Activated naive CD8-positive, alpha-beta T cell treated with anti-CD3 and anti-CD28 coated beads for 36 hours (primary cell): Measurements from ENCODE around the gene EXOSC3. TPM values are rescaled to one million over a fixed set of nuclear protein-coding genes. Genes with fewer than 3 reads are reported as not detected.
"Not testable (repeated sequence)": the region's sequence is repeated elsewhere in the genome, so short reads cannot be mapped to it uniquely, and the experiment has no call there.

Source experiments
- DNase-seq: peaks from one replicate; pipeline ENCODE4 v3.0.0; 2021
- H3K27ac Mint-ChIP-seq: one replicate; pipeline ENCODE4 v1.8.0; 2022; ENCODE audit warnings: mild to moderate bottlenecking, moderate library complexity, mixed read lengths
- H3K27me3 Mint-ChIP-seq: one replicate; pipeline ENCODE4 v1.8.0; 2022; ENCODE audit warnings: mild to moderate bottlenecking, mixed read lengths
- H3K36me3 Mint-ChIP-seq: one replicate; pipeline ENCODE4 v1.8.0; 2021; ENCODE audit warnings: mild to moderate bottlenecking, mixed read lengths
- H3K4me1 Mint-ChIP-seq: one replicate; pipeline ENCODE4 v1.8.0; 2021; ENCODE audit warnings: mixed read lengths
- H3K4me3 Mint-ChIP-seq: one replicate; pipeline ENCODE4 v1.8.0; 2022; ENCODE audit warnings: mild to moderate bottlenecking, moderate library complexity, mixed read lengths
- H3K9me3 Mint-ChIP-seq: one replicate; pipeline ENCODE4 v1.8.0; 2022; ENCODE audit warnings: mixed read lengths
- total RNA-seq, 2 experiments: library from RNA; stranded (reverse); gene quantifications; one replicate each; pipeline ENCODE4 v1.2.3, GENCODE V29; 2021

EXOSC3 gene
- total RNA-seq, 2 experiments from 2014 or later: 139 to 147 TPM

DNA sequence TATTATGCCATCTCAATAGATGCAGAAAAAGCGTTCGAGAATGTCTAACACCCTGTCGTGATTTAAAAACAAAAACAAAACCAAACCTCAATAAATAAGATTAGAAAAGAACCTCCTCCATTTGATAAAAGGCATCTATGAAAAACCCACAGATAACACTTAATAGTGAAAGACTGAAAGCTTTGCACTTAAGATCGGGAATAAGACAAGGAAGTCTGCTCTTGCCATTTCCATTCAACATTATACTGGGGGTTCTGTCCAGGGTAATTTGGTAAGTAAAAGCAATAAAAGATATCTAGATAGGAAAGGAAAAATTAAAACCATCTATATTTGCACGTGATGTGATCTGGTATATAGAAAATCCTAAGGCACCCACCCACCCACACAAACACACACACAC, 7.3 kb upstream of the EXOSC3 start:
- peaks cover 9% of the 10 kb centered on the region for H3K27me3 Mint-ChIP-seq

DNA sequence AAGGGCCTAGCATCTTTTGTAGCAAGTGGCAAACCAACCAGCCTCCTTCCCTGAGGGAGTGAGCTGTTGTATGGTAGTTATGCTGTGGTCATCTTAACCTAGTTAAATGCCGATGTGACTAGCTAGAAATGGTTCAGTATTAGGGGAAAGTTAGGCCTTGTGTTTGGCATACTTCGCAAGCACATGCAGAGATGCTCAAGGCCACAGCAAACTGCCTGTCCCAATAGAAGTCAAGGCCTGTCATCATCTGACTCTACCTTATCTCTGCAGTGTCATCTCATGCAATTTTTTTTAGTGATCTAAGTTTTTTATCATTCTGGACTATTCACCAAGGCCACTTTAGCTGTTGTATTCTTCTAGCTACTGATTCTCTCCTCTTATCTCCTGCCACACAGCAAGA, 5.2 kb upstream of the EXOSC3 start:
- Mint-ChIP-seq H3K27me3 (peaks cover 9% of the 10 kb centered on the region), H3K4me1 (peaks cover 4% of the 10 kb centered on the region), H3K4me3 (no peak overlapping the region), H3K27ac (no peak overlapping the region), H3K9me3 (peaks cover 6% of the 10 kb centered on the region), H3K36me3 (peaks cover 6% of the 10 kb centered on the region)
- no peak for DNase-seq

More for the DNA sequence above, 7.3 kb upstream of the EXOSC3 start:
- peaks cover 6% of the 10 kb centered on the region for H3K36me3 Mint-ChIP-seq
- no peak overlapping the region for H3K27ac Mint-ChIP-seq
- H3K9me3 Mint-ChIP-seq: peaks cover 6% of the 10 kb centered on the region
- H3K4me1 Mint-ChIP-seq: no peaks in the 10 kb centered on the region
- no peak overlapping the region for H3K4me3 Mint-ChIP-seq
- no peak for DNase-seq

DNA sequence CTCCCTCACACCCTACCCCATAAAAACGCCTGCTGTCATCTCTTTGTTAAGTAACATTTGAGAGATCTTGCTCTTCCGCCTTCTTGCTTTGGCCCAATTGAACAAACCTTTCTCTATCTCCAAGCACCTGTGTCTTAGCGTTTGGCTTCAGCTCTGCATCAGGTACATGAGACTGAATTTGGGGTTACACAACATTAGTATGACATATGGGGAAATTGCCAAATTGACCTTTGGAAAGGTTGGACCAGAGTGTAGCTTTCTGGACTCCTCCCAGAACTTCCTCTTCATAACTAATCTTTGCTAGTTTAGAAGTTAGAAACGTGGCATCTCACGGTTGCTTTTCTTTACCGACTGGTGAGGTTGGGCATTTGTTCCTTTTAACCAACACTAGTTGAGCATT, 3.5 kb upstream of the EXOSC3 start:
- H3K36me3 Mint-ChIP-seq: peaks cover 19% of the 10 kb centered on the region
- peaks cover 7% of the 10 kb centered on the region for H3K4me1 Mint-ChIP-seq
- H3K4me3 Mint-ChIP-seq: no peak overlapping the region
- no peak overlapping the region for H3K27ac Mint-ChIP-seq
- peaks cover 9% of the 10 kb centered on the region for H3K27me3 Mint-ChIP-seq
- H3K9me3 Mint-ChIP-seq: peaks cover 6% of the 10 kb centered on the region
- DNase-seq: no peak

DNA sequence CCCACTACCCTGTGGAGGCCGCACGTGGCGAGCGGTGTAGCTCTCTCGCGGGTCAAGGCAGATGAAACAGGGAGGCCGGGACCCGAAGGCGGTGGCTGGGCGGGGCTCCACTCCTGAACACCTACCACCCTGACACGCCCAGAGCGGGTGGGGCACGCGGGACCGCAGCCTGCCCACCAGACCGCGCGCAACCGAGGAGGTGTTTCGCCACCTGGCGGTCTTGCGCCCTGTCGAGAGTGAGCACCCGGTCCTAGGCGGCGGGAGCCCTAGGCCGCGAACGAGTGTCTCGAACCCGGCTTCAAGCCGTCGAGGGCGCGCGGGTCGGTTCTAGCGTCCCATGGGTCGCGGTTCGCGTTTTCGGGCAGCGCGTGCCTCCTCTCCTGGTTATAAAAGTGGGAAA, 2.2 kb upstream of the EXOSC3 start:
- Mint-ChIP-seq H3K36me3 (peaks cover 30% of the 10 kb centered on the region), H3K9me3 (peaks cover 6% of the 10 kb centered on the region), H3K4me1 (peaks cover 18% of the 10 kb centered on the region), H3K27me3 (peaks cover 9% of the 10 kb centered on the region), H3K4me3 (no peak overlapping the region), H3K27ac (no peak overlapping the region)
- peak; percentile 37 for DNase-seq

DNA sequence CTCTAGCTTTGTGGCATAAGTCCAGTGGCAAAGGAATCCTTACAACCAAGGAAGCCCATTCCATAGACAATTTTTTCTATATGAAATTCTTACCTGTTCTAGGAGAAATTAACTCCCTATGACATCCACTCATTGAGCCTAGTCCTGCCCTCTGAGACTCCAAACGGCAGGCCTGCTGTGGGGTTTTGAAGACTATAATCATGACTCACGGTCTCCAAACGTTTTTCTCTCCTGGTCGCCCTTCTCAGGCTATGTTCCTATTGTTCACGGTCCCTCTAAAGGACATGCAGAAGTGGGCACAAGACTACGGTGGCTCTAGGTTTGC, 611 bp downstream of the EXOSC3 start:
- no peak for DNase-seq
- Mint-ChIP-seq H3K4me1 (peaks cover 28% of the 10 kb centered on the region), H3K27ac (peak overlapping the region; percentile 97), H3K9me3 (no peaks in the 10 kb centered on the region), H3K36me3 (peaks cover 41% of the 10 kb centered on the region), H3K4me3 (peak overlapping the region; percentile 98), H3K27me3 (peaks cover 9% of the 10 kb centered on the region)

DNA sequence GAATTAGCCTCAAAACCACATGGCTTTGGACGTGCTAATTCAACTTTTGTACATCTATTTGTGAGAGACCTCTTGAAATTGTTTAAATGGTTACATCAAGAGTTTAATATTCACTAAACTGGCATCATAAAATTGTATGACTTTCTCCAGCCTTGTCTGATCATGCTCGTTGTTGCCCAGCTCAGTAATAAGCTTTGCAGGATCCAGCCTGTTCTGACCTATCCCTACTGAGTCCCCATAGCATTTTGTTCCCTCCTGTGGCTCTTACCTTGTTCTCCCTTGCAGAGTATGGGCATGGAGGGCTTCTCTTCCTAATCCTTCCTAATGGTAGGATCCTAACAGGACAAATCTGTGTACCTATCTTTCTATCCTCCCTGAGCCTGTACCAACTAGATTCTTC, 6.3 kb downstream of the EXOSC3 start:
- Mint-ChIP-seq H3K4me3 (no peak overlapping the region), H3K27ac (no peak overlapping the region), H3K36me3 (peaks cover 51% of the 10 kb centered on the region), H3K9me3 (no peaks in the 10 kb centered on the region), H3K27me3 (no peaks in the 10 kb centered on the region), H3K4me1 (peaks cover 29% of the 10 kb centered on the region)
- no peak for DNase-seq

DNA sequence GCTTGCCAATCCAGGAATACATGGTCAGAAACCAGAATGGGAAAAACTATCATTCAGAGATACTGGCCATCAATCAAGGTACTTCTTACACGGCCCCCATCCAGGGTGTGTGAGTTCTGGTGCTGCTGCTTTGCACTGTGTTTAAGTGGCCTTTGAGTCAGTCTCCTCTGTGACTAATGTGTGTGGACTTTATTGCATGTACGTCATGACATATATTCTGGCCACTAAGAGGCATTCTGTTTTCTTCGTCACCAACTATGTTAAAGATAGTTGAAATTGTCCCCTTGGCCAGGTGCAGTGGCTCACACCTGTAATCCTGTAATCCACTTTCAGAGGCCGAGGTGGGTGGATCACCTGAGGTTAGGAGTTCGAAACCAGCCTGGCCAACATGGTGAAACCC, 8.5 kb downstream of the EXOSC3 start:
- Mint-ChIP-seq H3K27ac (no peak overlapping the region), H3K27me3 (no peaks in the 10 kb centered on the region), H3K4me1 (peaks cover 12% of the 10 kb centered on the region), H3K4me3 (no peak overlapping the region), H3K9me3 (no peaks in the 10 kb centered on the region), H3K36me3 (peaks cover 32% of the 10 kb centered on the region)
- no peak for DNase-seq

DNA sequence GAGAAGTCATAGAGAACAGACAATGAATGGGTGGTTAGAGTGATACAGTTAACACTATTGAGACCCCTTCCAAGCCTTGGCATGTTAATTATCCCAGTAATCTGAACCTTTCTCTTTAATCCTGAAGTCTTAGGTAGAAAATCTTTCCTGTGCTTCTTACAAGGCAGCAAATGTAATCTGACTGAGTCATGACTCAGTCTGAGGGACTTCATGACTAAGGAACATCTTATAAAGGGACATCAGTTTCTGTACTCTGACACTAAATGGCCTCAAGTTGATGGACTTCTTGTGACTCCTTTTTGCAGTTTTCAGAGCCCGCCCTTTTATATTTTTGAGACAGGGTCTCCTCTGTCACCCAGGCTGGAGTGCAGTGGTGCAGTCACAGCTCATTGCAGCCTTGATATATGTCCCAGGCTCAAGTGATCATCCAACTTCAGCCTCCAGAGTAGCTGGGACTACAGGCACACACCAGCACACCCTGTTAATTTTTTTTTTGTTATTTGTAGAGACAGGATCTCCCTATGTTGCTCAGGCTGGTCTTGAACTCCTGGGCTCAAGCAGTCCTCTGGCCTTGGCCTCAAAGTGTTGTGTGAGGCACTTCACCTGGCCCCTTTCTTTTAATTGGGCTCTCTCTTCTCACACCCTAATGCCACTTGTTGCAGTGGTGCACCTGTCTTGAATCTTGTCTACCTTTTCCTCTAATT, 9.5 kb downstream of the EXOSC3 start:
- no peak for DNase-seq
- Mint-ChIP-seq H3K9me3 (no peaks in the 10 kb centered on the region), H3K27me3 (no peaks in the 10 kb centered on the region), H3K4me1 (peaks cover 7% of the 10 kb centered on the region), H3K36me3 (peaks cover 25% of the 10 kb centered on the region), H3K4me3 (no peak overlapping the region), H3K27ac (peak overlapping the region; percentile 22)

DNA sequence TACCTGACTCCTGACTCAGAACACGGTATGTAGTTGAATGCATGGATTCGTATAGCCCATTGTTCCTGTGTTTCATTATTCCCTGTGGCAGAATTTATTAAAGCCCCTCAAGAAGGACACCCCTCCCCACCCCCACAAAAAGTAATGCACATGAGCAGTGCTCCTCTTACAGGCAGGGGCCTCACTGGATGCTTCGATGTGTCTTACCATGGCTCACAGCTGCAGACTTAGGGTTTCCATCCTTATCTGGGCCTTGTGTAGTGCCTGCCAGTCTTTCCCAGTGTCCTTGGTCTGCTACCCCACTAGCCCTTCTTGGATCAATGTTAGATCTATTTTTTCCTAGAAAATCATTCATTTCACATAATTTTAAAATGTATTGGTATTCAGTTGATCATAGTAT, 14.9 kb downstream of the EXOSC3 start:
- Mint-ChIP-seq H3K36me3 (peaks cover 19% of the 10 kb centered on the region), H3K4me3 (no peak overlapping the region), H3K9me3 (peaks cover 3% of the 10 kb centered on the region), H3K27ac (no peak overlapping the region), H3K27me3 (no peaks in the 10 kb centered on the region), H3K4me1 (peaks cover 1% of the 10 kb centered on the region)
- no peak for DNase-seq

DNA sequence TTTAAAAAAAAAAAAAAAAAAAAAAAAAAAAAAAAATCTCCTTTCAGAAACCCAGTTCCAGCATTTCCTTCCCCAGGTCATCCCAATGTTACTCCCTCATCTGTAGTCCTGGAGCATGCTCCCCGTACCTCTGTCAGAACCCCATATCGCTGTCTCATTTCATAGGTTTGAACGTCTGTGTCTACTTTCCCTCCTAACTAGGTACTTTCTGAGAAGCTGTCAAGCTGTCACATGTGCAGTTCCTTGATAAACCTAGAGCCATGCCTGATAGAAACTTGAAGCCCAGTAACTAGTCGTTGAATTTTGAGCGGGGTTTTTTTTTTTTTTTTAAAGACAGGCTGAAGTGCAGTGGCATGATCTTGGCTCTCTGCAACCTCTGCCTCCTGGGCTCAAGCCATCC, 15.6 kb downstream of the EXOSC3 start:
- Mint-ChIP-seq H3K9me3 (peaks cover 3% of the 10 kb centered on the region), H3K27ac (peak overlapping the region; percentile 58), H3K4me3 (no peak overlapping the region), H3K27me3 (no peaks in the 10 kb centered on the region), H3K4me1 (no peaks in the 10 kb centered on the region), H3K36me3 (peaks cover 22% of the 10 kb centered on the region)
- DNase-seq: no peak

DNA sequence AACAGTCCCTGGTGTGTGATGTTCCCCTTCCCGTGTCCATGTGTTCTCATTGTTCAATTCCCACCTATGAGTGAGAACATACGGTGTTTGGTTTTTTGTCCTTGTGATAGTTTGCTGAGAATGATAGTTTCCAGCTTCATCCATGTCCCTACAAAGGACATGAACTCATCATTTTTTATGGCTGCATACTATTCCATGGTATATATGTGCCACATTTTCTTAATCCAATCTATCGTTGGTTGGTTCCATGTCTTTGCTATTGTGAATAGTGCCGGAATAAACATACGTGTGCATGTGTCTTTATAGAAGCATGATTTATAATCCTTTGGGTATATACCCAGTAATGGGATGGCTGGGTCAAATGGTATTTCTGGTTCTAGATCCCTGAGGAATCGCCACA, 19.6 kb downstream of the EXOSC3 start:
- not testable (repeated sequence) for H3K4me3 Mint-ChIP-seq, H3K27me3 Mint-ChIP-seq, DNase-seq, H3K27ac Mint-ChIP-seq, H3K4me1 Mint-ChIP-seq, H3K9me3 Mint-ChIP-seq
- peaks cover 31% of the 10 kb centered on the region for H3K36me3 Mint-ChIP-seq

DNA sequence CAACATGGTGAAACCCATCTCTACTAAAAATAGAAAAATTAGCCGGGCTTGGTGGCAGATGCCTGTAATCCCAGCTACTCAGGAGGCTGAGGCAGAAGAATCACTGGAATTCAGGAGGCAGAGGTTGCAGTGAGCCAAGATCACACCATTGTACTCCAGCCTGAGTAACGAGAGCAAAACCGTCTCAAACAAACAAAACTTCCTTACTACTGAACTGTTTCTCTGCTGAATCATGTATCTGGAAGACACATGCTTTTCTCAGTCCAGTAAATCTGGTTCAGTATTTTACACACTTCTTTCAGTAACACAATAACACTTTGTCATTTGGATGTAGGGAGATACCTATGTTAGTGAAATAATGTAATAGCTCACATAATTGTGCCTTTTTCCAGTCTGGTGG, 23.4 kb downstream of the EXOSC3 start:
- peaks cover 32% of the 10 kb centered on the region for H3K36me3 Mint-ChIP-seq
- H3K27ac Mint-ChIP-seq: no peak overlapping the region
- no peak overlapping the region for H3K4me3 Mint-ChIP-seq
- no peak for DNase-seq
- H3K4me1 Mint-ChIP-seq: peaks cover 4% of the 10 kb centered on the region
- peaks cover 3% of the 10 kb centered on the region for H3K9me3 Mint-ChIP-seq
- H3K27me3 Mint-ChIP-seq: no peaks in the 10 kb centered on the region

DNA sequence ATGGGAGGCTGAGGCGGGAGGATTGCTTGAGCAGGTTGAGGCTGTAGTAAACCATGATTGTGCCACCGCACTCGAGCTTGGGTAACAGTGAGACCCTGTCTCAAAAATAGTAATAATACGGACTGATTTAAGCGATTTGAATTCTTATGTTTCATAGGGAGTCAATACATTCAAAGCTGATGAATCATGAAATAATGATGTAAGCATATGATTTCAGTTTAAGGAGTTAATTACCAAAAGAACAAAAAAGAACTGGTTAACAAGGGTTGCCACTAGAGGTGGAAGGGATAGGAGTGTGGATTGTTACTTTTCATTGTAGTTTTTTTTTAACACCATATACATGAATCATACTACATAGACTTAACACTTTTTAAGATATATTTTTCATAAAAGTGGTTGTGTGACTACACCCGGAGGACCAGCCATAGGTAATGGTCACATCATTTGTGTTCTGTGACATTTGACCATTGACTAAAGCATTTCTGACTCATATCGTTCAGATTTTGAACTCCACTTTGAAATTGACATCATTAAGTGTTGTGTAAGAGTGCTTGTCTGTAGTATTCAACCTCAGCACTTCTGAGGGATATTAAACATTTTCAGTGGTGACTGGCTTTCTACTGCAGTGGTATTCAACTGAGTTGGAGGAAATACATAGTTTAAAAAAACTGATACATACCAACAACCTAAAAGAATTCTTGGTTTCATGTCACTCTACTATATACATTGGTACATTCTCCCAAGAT, 24.3 kb downstream of the EXOSC3 start:
- DNase-seq: no peak
- Mint-ChIP-seq H3K27me3 (no peaks in the 10 kb centered on the region), H3K27ac (no peak overlapping the region), H3K9me3 (peaks cover 3% of the 10 kb centered on the region), H3K4me3 (no peak overlapping the region), H3K36me3 (peaks cover 33% of the 10 kb centered on the region), H3K4me1 (peaks cover 5% of the 10 kb centered on the region)

DNA sequence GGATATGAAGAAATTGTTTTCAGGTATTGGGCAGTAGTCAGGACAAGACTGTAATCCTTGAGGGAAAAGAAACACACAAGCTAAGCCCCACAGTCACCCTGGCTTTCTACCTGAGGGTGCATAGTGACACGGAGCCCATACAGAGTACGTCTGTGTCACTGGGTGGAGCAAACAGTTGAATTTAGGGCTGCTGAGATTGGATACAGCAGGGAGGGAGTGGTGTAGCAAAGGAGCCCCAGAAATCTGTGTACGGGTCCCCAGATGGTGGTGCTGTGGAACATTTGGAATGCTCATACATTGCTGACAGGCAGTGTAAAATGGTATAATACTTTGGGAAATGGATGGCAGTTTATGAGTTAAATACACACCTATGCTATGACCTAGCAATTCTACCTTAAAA, 26.1 kb downstream of the EXOSC3 start:
- no peaks in the 10 kb centered on the region for H3K9me3 Mint-ChIP-seq
- H3K4me3 Mint-ChIP-seq: no peak overlapping the region

DNA sequence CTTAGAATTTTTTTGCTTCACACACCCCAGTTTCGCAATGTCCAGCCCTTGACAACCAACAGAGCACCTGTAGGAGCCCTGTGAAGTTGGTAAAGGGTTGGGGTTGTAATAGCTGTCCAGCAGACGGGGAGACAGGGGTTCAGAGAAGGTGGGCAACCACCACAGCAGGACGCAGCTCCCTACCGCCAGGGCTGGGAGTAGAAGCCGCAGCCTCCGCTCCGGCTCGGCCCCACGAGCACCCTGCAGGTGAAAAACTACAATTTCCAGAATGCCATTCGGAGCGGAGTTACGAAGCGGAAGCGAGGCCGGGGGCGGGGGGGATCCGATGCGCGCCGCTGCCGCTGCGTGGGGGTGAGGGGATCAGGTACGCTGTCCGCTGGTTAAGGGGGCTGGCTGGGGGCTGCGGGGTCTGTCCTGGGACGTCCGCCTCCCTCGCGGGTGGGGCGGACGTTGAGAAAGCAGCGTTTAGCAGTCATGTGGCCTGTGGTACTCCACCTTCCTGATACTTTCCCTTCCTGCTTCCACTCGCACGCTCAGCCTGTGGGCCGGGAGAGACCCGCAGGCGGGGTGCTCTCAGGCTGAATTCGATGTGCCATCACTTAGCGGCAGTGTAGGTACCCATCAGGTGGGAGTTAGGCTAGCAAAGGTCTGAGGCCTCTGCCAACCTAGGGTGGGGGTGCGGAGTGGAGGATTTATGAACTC, 31.2 kb downstream of the EXOSC3 start, which contains the start of gene TRMT10B:
TRMT10B (plus strand) TSS at position 317 of the 702 bp plus-strand sequence. CDS start 8,127 bp downstream, outside the sequence.
- Mint-ChIP-seq H3K4me1 (peaks cover 22% of the 10 kb centered on the region), H3K4me3 (peak within 1 kb of the TSS; percentile 91), H3K36me3 (peaks cover 17% of the 10 kb centered on the region), H3K27me3 (no peaks in the 10 kb centered on the region), H3K27ac (peak within 1 kb of the TSS; percentile 93), H3K9me3 (peaks cover 6% of the 10 kb centered on the region)
- peak; percentile 79 for DNase-seq

More for the DNA sequence above, 26.1 kb downstream of the EXOSC3 start:
- H3K27ac Mint-ChIP-seq: no peak overlapping the region
- peaks cover 22% of the 10 kb centered on the region for H3K36me3 Mint-ChIP-seq
- H3K4me1 Mint-ChIP-seq: peaks cover 18% of the 10 kb centered on the region
- H3K27me3 Mint-ChIP-seq: no peaks in the 10 kb centered on the region
- no peak for DNase-seq
